Raji (cell line): ENCODE data around the gene LCE1B.

Experiments used
- POLR2A ChIP-seq: IDR thresholded peaks from 2 replicates; pipeline ENCODE4 v1.6.1; 2011; ENCODE audit warnings: low read depth, low read length, control low read depth; ENCODE audit not compliant: insufficient read depth

LCE1B gene

GRCh38 chr1:152811671-152812070 is at the start of gene LCE1B:
Gene LCE1B, plus strand, starts transcription at chr1:152811971. Its CDS starts 476 bp downstream, at chr1:152812447.
- no peak for TF ChIP-seq POLR2A

- no peak for TF ChIP-seq POLR2A
Measured at GRCh38 chr1:152768847-152769533, 42.8 kb upstream of the LCE1B start.

GRCh38 chr1:152770411-152770810 is 41.4 kb upstream of the LCE1B start:
- TF ChIP-seq POLR2A = no peak

GRCh38 chr1:152774875-152775274 is 36.9 kb upstream of the LCE1B start, which contains the start of gene LCE1F:
Gene LCE1F, plus strand, starts transcription at chr1:152775140. Its CDS starts 1,232 bp downstream, at chr1:152776372.
- TF ChIP-seq POLR2A = no peak

GRCh38 chr1:152776361-152776760 is 35.4 kb upstream of the LCE1B start:
- no peak for TF ChIP-seq POLR2A

GRCh38 chr1:152777510-152778137 is 34.1 kb upstream of the LCE1B start:
- no peak for TF ChIP-seq POLR2A

- TF ChIP-seq POLR2A = no peak
Measured at GRCh38 chr1:152783095-152783494, 28.7 kb upstream of the LCE1B start.

GRCh38 chr1:152786077-152786476 is 25.7 kb upstream of the LCE1B start, which contains the start of gene LCE1E:
Gene LCE1E, plus strand, starts transcription at chr1:152786257. Its CDS starts 1,043 bp downstream, at chr1:152787300.
- TF ChIP-seq POLR2A = no peak

GRCh38 chr1:152795686-152796085 is 16.1 kb upstream of the LCE1B start:
- no peak for TF ChIP-seq POLR2A

- TF ChIP-seq POLR2A = no peak
Measured at GRCh38 chr1:152796421-152796820, 15.3 kb upstream of the LCE1B start, which contains the start of gene LCE1D. Gene LCE1D, plus strand, starts transcription at chr1:152796721. Its CDS starts 1,074 bp downstream, at chr1:152797795.

- TF ChIP-seq POLR2A = no peak
Measured at GRCh38 chr1:152801333-152801732, 10.4 kb upstream of the LCE1B start.

- no peak for TF ChIP-seq POLR2A
Measured at GRCh38 chr1:152806576-152806975, 5.2 kb upstream of the LCE1B start, which contains the start of gene LCE1C. Gene LCE1C, minus strand, starts transcription at chr1:152806651. Its CDS starts 1,173 bp downstream, at chr1:152805478.

- TF ChIP-seq POLR2A = no peak
Measured at GRCh38 chr1:152811050-152811449, 721 bp upstream of the LCE1B start.

GRCh38 chr1:152817309-152817708 is 5.5 kb downstream of the LCE1B start:
- no peak for TF ChIP-seq POLR2A

- no peak for TF ChIP-seq POLR2A
Measured at GRCh38 chr1:152823294-152823693, 11.5 kb downstream of the LCE1B start.

- no peak for TF ChIP-seq POLR2A
Measured at GRCh38 chr1:152824964-152825363, 13.2 kb downstream of the LCE1B start.
